SU-DHL-6 (cell line): ENCODE measurements around the gene KIAA1958.

ENCODE experiments used
- H2AFZ ChIP-seq: fragments of 200-600 bp; sonication (generic); 2 replicates; pipeline ENCODE4 v1.6.1; 2014; ENCODE audit warnings: low read depth, mild to moderate bottlenecking, moderate library complexity, mixed read lengths, antibody characterized with exemption, low read length; ENCODE audit not compliant: severe bottlenecking
- H3F3A ChIP-seq: fragments of 200-600 bp; shearing (Covaris generic); 2 replicates; pipeline ENCODE4 v1.6.0; 2016; ENCODE audit warnings: antibody characterized with exemption, mild to moderate bottlenecking; ENCODE audit not compliant: insufficient read depth
- H3K27ac ChIP-seq: fragments of 200-600 bp; sonication (generic); 2 replicates; pipeline ENCODE4 v1.5.1; 2016; ENCODE audit warnings: low read depth, mild to moderate bottlenecking, low read length, moderate library complexity, mixed read lengths
- H3K27me3 ChIP-seq: fragments of 200-600 bp; sonication (generic), shearing (Covaris generic); 2 replicates; pipeline ENCODE4 v1.6.0; 2014; ENCODE audit warnings: mild to moderate bottlenecking, low read length
- H3K36me3 ChIP-seq: fragments of 200-600 bp; sonication (generic); 2 replicates; pipeline ENCODE4 v1.6.1; 2014; ENCODE audit warnings: mild to moderate bottlenecking, low read length, mixed read lengths
- H3K4me2 ChIP-seq: fragments of 300-600, 200-600 bp; shearing (Covaris generic), sonication (generic); 2 replicates; pipeline ENCODE4 v1.6.0; 2014; ENCODE audit warnings: low read length, low read depth, mild to moderate bottlenecking; ENCODE audit not compliant: poor library complexity, severe bottlenecking
- H3K4me3 ChIP-seq: fragments of 200-600 bp; sonication (generic); 2 replicates; pipeline ENCODE4 v1.5.1; 2014; ENCODE audit warnings: antibody characterized with exemption, low read length, mild to moderate bottlenecking, mixed read lengths; ENCODE audit not compliant: insufficient read depth, poor library complexity, severe bottlenecking
- H3K79me2 ChIP-seq: fragments of 200-600 bp; sonication (generic); 2 replicates; pipeline ENCODE4 v1.6.1; 2014; ENCODE audit warnings: mild to moderate bottlenecking, low read length, moderate library complexity; ENCODE audit not compliant: insufficient read depth
- H3K9ac ChIP-seq: fragments of 200-600 bp; sonication (generic); 2 replicates; pipeline ENCODE4 v1.7.0; 2014; ENCODE audit warnings: mild to moderate bottlenecking, low read length
- H3K9me2 ChIP-seq: fragments of 200-600 bp; sonication (generic); replicated peaks from 2 replicates; pipeline ENCODE4 v1.6.1; 2014; ENCODE audit warnings: low read length; ENCODE audit not compliant: insufficient read depth
- H3K9me3 ChIP-seq: fragments of 200-600 bp; sonication (generic); 2 replicates; pipeline ENCODE4 v1.6.1; 2014; ENCODE audit warnings: low read length, mixed read lengths; ENCODE audit not compliant: insufficient read depth
- H4K20me1 ChIP-seq: fragments of 200-600 bp; sonication (generic); 2 replicates; pipeline ENCODE4 v1.6.1; 2014; ENCODE audit warnings: low read depth, mild to moderate bottlenecking, antibody characterized with exemption, low read length, moderate library complexity, mixed read lengths
- CTCF ChIP-seq: fragments of 200-600 bp; sonication (generic); IDR thresholded peaks from one replicate; pipeline ENCODE4 v1.5.1; 2017; ENCODE audit warnings: antibody characterized with exemption, mild to moderate bottlenecking, low read length, moderate library complexity; ENCODE audit not compliant: insufficient read depth, poor library complexity, severe bottlenecking
- EZH2phosphoT487 ChIP-seq: fragments of 200-600 bp; sonication (generic), shearing (Covaris generic); conservative IDR thresholded peaks from 2 replicates; pipeline ENCODE4 v1.6.1; 2018; ENCODE audit warnings: mild to moderate bottlenecking, antibody characterized with exemption, low read length, moderate library complexity, mixed read lengths

Gene KIAA1958

GRCh38 chr9:112615584-112616266 lies 129.1 kb downstream of the KIAA1958 start:
- H3K79me2 ChIP-seq, result no peaks in the 10 kb centered on the region
- no peak overlapping the region for H3K4me3 ChIP-seq
- H3K9me3 ChIP-seq, result no peaks in the 10 kb centered on the region
- no peak overlapping the region for H3K4me2 ChIP-seq
- no peak overlapping the region for H3K9ac ChIP-seq
- no peaks in the 10 kb centered on the region for H3K27me3 ChIP-seq
- peaks cover 3% of the 10 kb centered on the region; the same call in 1 of the 2 replicates for H3F3A ChIP-seq
- no peaks in the 10 kb centered on the region for H3K9me2 ChIP-seq
- no peaks in the 10 kb centered on the region for H3K36me3 ChIP-seq
- no peaks in the 10 kb centered on the region for H4K20me1 ChIP-seq
- no peak for TF ChIP-seq EZH2phosphoT487
- no peak for TF ChIP-seq CTCF
- no peak overlapping the region for H2AFZ ChIP-seq
- H3K27ac ChIP-seq, result no peak overlapping the region

GRCh38 chr9:112617371-112617770 lies 130.7 kb downstream of the KIAA1958 start:
- no peak overlapping the region for H3K4me3 ChIP-seq
- peaks cover 3% of the 10 kb centered on the region; the same call in 1 of the 2 replicates for H3F3A ChIP-seq
- H3K27ac ChIP-seq, result no peak overlapping the region
- no peak for TF ChIP-seq EZH2phosphoT487
- H3K4me2 ChIP-seq, result no peak overlapping the region
- no peaks in the 10 kb centered on the region for H3K36me3 ChIP-seq
- no peak overlapping the region for H2AFZ ChIP-seq
- H3K9me2 ChIP-seq, result no peaks in the 10 kb centered on the region
- H3K9me3 ChIP-seq, result no peaks in the 10 kb centered on the region
- no peaks in the 10 kb centered on the region for H3K27me3 ChIP-seq
- no peaks in the 10 kb centered on the region for H3K79me2 ChIP-seq
- H3K9ac ChIP-seq, result no peak overlapping the region
- no peaks in the 10 kb centered on the region for H4K20me1 ChIP-seq

- H3K27me3 ChIP-seq, result no peaks in the 10 kb centered on the region
- H3K79me2 ChIP-seq, result no peaks in the 10 kb centered on the region
- H3K9me2 ChIP-seq, result no peaks in the 10 kb centered on the region
- H3K27ac ChIP-seq, result no peak overlapping the region
- H3K4me2 ChIP-seq, result no peak overlapping the region
- peaks cover 3% of the 10 kb centered on the region; the same call in 1 of the 2 replicates for H3F3A ChIP-seq
- no peaks in the 10 kb centered on the region for H3K36me3 ChIP-seq
- no peak overlapping the region for H2AFZ ChIP-seq
- TF ChIP-seq EZH2phosphoT487, result no peak
- TF ChIP-seq CTCF, result no peak
- H3K9me3 ChIP-seq, result no peaks in the 10 kb centered on the region
- no peak overlapping the region for H3K4me3 ChIP-seq
- H3K9ac ChIP-seq, result no peak overlapping the region
- no peaks in the 10 kb centered on the region for H4K20me1 ChIP-seq
These were observed 131.9 kb downstream of the KIAA1958 start for GRCh38 chr9:112618385-112619009.

GRCh38 chr9:112620388-112620787 lies 133.8 kb downstream of the KIAA1958 start:
- no peak overlapping the region for H2AFZ ChIP-seq

More at GRCh38 chr9:112620388-112620787, 133.8 kb downstream of the KIAA1958 start:
- H3K9me3 ChIP-seq, result no peaks in the 10 kb centered on the region
- H3F3A ChIP-seq, result peaks cover 3% of the 10 kb centered on the region; the same call in 1 of the 2 replicates
- TF ChIP-seq CTCF (no peak), EZH2phosphoT487 (no peak)
- no peaks in the 10 kb centered on the region for H3K27me3 ChIP-seq
- H3K9ac ChIP-seq, result no peak overlapping the region
- H3K27ac ChIP-seq, result no peak overlapping the region
- no peak overlapping the region for H3K4me3 ChIP-seq
- no peaks in the 10 kb centered on the region for H3K79me2 ChIP-seq
- H4K20me1 ChIP-seq, result no peaks in the 10 kb centered on the region
- H3K4me2 ChIP-seq, result no peak overlapping the region
- no peaks in the 10 kb centered on the region for H3K36me3 ChIP-seq
- H3K9me2 ChIP-seq, result no peaks in the 10 kb centered on the region
